K562 (cell line): Measurements from ENCODE around the gene PIGM. TPM values are rescaled to one million over a fixed set of nuclear protein-coding genes. Genes with fewer than 3 reads are reported as not detected.

Experiments used
- ATAC-seq: fragments of 200-7000 bp; cut with Tn5 transposase; 3 replicates; pipeline ENCODE4 v1.9.1; 2020; ENCODE audit warnings: moderate library complexity
- BruUV-seq: library from RNA; stranded (reverse); fragments of 400-500 nt; replicated peaks from 2 replicates; lab custom pipeline; 2021; lab: Mats Ljungman, UMichigan
- CTCF ChIA-PET: fragments of 300-600 bp; formaldehyde crosslinking; extraction: SDS; loops from one replicate; lab custom pipeline; 2021; ENCODE audit warnings: low intra/inter-chr PET ratio; lab: Yijun Ruan, JAX
- POLR2A ChIA-PET: fragments of 300-600, 350-650 bp; sonication (Branson Sonifier 250); formaldehyde crosslinking; extraction: SDS; loops from one replicate; lab custom pipeline; 2021; ENCODE audit warnings: antibody characterized with exemption, inconsistent platforms; lab: Yijun Ruan, JAX
- DNase-seq, 4 experiments: peaks; one replicate each; pipeline versions ENCODE4 v3.0.0 to v3.0.0-alpha.2; 2011 to 2018; ENCODE audit warnings: low spot score in 3 of 4, mixed read lengths in 3 of 4; ENCODE audit errors: extremely low read depth in 1 of 4
- FAIRE-seq: peaks from 2 replicates; lab custom pipeline; 2011; peaks lifted over from hg19 to GRCh38; lab: Jason Lieb, UNC
- H2AFZ ChIP-seq: 2 replicates; pipeline ENCODE4 v1.6.0; 2011; ENCODE audit warnings: low read depth, low read length, control low read depth, inconsistent platforms
- H3K27ac ChIP-seq: fragments of 200-600 bp; 3 replicates; pipeline ENCODE4 v1.8.0; 2011; ENCODE audit warnings: low read depth, mild to moderate bottlenecking, control low read depth, inconsistent platforms, low read length, moderate library complexity, mixed read lengths; ENCODE audit errors: extremely low read depth
- H3K27me3 ChIP-seq, 2 experiments: fragments of 300-600 bp in 1 of 2; 2 replicates in 1 of 2; 3 replicates in 1 of 2; pipeline versions ENCODE4 v1.6.0 to v1.8.0; 2011; ENCODE audit warnings: inconsistent platforms in 2 of 2, low read length in 2 of 2, mild to moderate bottlenecking in 1 of 2, mixed read lengths in 1 of 2, moderate library complexity in 1 of 2; ENCODE audit not compliant: control insufficient read depth in 2 of 2, insufficient read depth in 2 of 2
- H3K36me3 ChIP-seq: fragments of 300-600 bp; 3 replicates; pipeline ENCODE4 v1.8.0; 2011; ENCODE audit warnings: mild to moderate bottlenecking, low read length, inconsistent platforms; ENCODE audit not compliant: control insufficient read depth, insufficient read depth
- H3K4me1 ChIP-seq, 2 experiments: fragments of 200-600 bp in 1 of 2; replicated peaks in 1 of 2; 2 replicates in 1 of 2; 3 replicates in 1 of 2; pipeline versions ENCODE4 v1.5.1 to v1.8.0; 2011; ENCODE audit warnings: inconsistent platforms in 2 of 2, low read length in 2 of 2, mild to moderate bottlenecking in 1 of 2, mixed read lengths in 1 of 2, moderate library complexity in 1 of 2; ENCODE audit not compliant: control insufficient read depth in 2 of 2, insufficient read depth in 2 of 2
- H3K4me2 ChIP-seq: 2 replicates; pipeline ENCODE4 v1.6.1; 2011; ENCODE audit warnings: low read length, control low read depth, inconsistent platforms, mixed read lengths; ENCODE audit not compliant: insufficient read depth
- H3K4me3 ChIP-seq: fragments of 200-600 bp; sonication (generic), shearing (Covaris generic); 2 replicates; pipeline ENCODE4 v1.5.1; 2016; ENCODE audit warnings: control low read depth, inconsistent platforms
- H3K79me2 ChIP-seq: fragments of 200-600 bp; 3 replicates; pipeline ENCODE4 v1.8.0; 2011; ENCODE audit warnings: low read length, inconsistent platforms; ENCODE audit not compliant: control insufficient read depth, insufficient read depth
- H3K9ac ChIP-seq, 2 experiments: 2 replicates each; pipeline versions ENCODE4 v1.6.0 to v1.6.1; 2011; ENCODE audit warnings: low read depth in 2 of 2, low read length in 2 of 2, control low read depth in 1 of 2, inconsistent platforms in 1 of 2, mild to moderate bottlenecking in 1 of 2, mixed read lengths in 1 of 2; ENCODE audit not compliant: insufficient read depth in 1 of 2
- H3K9me1 ChIP-seq: one replicate; pipeline ENCODE4 v1.6.0; 2011; ENCODE audit warnings: inconsistent platforms, mild to moderate bottlenecking, low read length, moderate library complexity; ENCODE audit not compliant: control insufficient read depth, insufficient read depth
- H3K9me3 ChIP-seq: replicated peaks from 2 replicates; pipeline ENCODE4 v1.5.1; 2011; ENCODE audit warnings: low read depth, low read length, inconsistent platforms; ENCODE audit not compliant: control insufficient read depth, insufficient read depth
- H4K20me1 ChIP-seq: replicated peaks from 2 replicates; pipeline ENCODE4 v1.6.1; 2011; ENCODE audit warnings: low read length, inconsistent platforms, mixed read lengths; ENCODE audit not compliant: control insufficient read depth, insufficient read depth
- CTCF ChIP-seq, 3 experiments: IDR thresholded peaks in 2 of 3; conservative IDR thresholded peaks in 1 of 3; 2 replicates each; pipeline ENCODE4 v1.5.1; 2011 to 2012; ENCODE audit warnings: low read length in 3 of 3, mild to moderate bottlenecking in 3 of 3, control low read depth in 2 of 3, improper control_type of control experiment in 1 of 3, inconsistent platforms in 1 of 3, low read depth in 1 of 3, mixed read lengths in 1 of 3, moderate library complexity in 1 of 3; ENCODE audit not compliant: insufficient read depth in 2 of 3
- RAD21 ChIP-seq, 2 experiments: fragments of 250-450 bp in 1 of 2; fragments of 450-650 bp in 1 of 2; sonication (Bioruptor Pico) in 1 of 2; formaldehyde crosslinking in 1 of 2; IDR thresholded peaks in 1 of 2; conservative IDR thresholded peaks in 1 of 2; 2 replicates each; pipeline versions ENCODE4 v1.4.0 to v1.8.0; 2020 to 2022; ENCODE audit warnings: mild to moderate bottlenecking in 2 of 2, moderate library complexity in 1 of 2
- SMC3 ChIP-seq: conservative IDR thresholded peaks from 2 replicates; pipeline ENCODE4 v1.6.1; 2011; ENCODE audit warnings: low read depth, low read length, improper control_type of control experiment; ENCODE audit not compliant: insufficient read depth
- SREBF2 ChIP-seq: sonication (generic); formaldehyde crosslinking; IDR thresholded peaks from 2 replicates; pipeline ENCODE4 v1.4.0; 2020; ENCODE audit warnings: mild to moderate bottlenecking, missing genetic modification reagents
- ZBTB26 ChIP-seq: fragments of 450-650 bp; formaldehyde crosslinking; IDR thresholded peaks from 2 replicates; pipeline ENCODE4 v1.4.0; 2022; ENCODE audit warnings: missing genetic modification characterization
- WGBS: fragments of 100-300 bp; shearing (Covaris generic); methylation state at CpG from one replicate; pipeline ENCODE4 v1.1.6; 2016; ENCODE audit warnings: low coverage, mixed read lengths; ENCODE audit not compliant: insufficient coverage; ENCODE audit errors: missing lambda C conversion rate; 5-methylcytosine and 5-hydroxymethylcytosine counted together
- in situ Hi-C: fragments of 300-500 bp; cut with MboI; formaldehyde crosslinking; loops from 4 replicates; pipeline ENCODE4 v1.15.0; 2018; ENCODE audit warnings: inconsistent platforms, mixed read lengths
- intact Hi-C: fragments of 100-400 bp; cut with micrococcal nuclease; formaldehyde crosslinking; loops from 2 replicates; pipeline ENCODE4 v1.14.2; 2022
- polyA plus RNA-seq, 8 experiments: library from polyadenylated mRNA; depleted of rRNA in 4 of 8; stranded (reverse) in 5 of 8; unstranded in 3 of 8; fragments of >200 nt; fragmentation: Nextera tagmentation in 2 of 8; fragmentation: Illumina TruSeq in 1 of 8; extraction: Ambion mirVana in 2 of 8; extraction: Trizol in 1 of 8; gene quantifications; 2 replicates each; pipeline versions ENCODE4 v1.2.1 to v1.2.3, GENCODE V29; 2011 to 2014; ENCODE audit warnings: inconsistent platforms in 1 of 8, missing spikeins in 1 of 8
- total RNA-seq, 7 experiments: library from RNA; depleted of rRNA in 6 of 7; stranded (reverse); fragments of >200 nt in 6 of 7; fragmentation: Illumina TruSeq in 2 of 7; extraction: Trizol in 2 of 7; gene quantifications; 2 replicates each; pipeline versions ENCODE4 v1.2.1 to v1.2.3, GENCODE V29; 2011 to 2021; ENCODE audit warnings: low replicate concordance in 1 of 7

Gene PIGM
- total and polyA plus RNA-seq, 9 of the 15 experiments (the other 6 are each of a cell fraction or from before 2014, with no cell fraction given) = 2.6 to 6.7 (median 4.3) TPM

GRCh38 chr1:160058087-160058486, 26.3 kb upstream of the PIGM start:
- in situ Hi-C loops (no loop called here), intact Hi-C loops (no loop called here)
- H3K9me1 ChIP-seq = peaks cover 2% of the 10 kb centered on the region
- 5% methylated on average over 2 of the region's 2 CpGs for WGBS
- no peak for TF ChIP-seq SREBF2
- peak; percentile 36 to 51 (median 49); a peak in 5 of 6 replicates for TF ChIP-seq CTCF (IDR thresholded peaks at IDR 0.05 in 2 of 3, conservative IDR thresholded peaks at IDR 0.05 in 1 of 3; ENCODE audit: insufficient read depth in 2 of 3, low read depth in 1 of 3, low read length in 3 of 3)
- peak in 1 of 2 experiments; percentile 45; a peak in 2 of 4 replicates for TF ChIP-seq RAD21 (CRISPR knock-in tag; conservative IDR thresholded peaks at IDR 0.05 in 1 of 2, IDR thresholded peaks at IDR 0.05 in 1 of 2)
- TF ChIP-seq SMC3 = 0 out of 2 replicates have a peak, but pooled peaks have one; percentile 10
- no peak for TF ChIP-seq ZBTB26
- TF ChIP-seq, all 486 proteins: peak for 3
- ATAC-seq = peak; percentile 74
- no peaks in the 10 kb centered on the region for H3K9me3 ChIP-seq
- no peak overlapping the region for H3K4me2 ChIP-seq
- no TSS peak for BruUV-seq
- H3K27ac ChIP-seq = no peak overlapping the region
- no peak overlapping the region for H2AFZ ChIP-seq
- peaks cover 3% of the 10 kb centered on the region; the same call in 1 of the 2 replicates for H4K20me1 ChIP-seq
- peaks cover 22 to 59% of the 10 kb centered on the region in 2 experiments for H3K27me3 ChIP-seq
- H3K4me3 ChIP-seq = no peak overlapping the region
- ChIA-PET POLR2A (interaction anchor here (0.5 to 1.2 kb wide), 4 partner anchors 12 to 929 kb away, joined by 3 to 5 read pairs (median 4); partner anchors contain the start of gene KCNJ9), CTCF (interaction anchor here (0.8 kb wide), 1 partner anchor 21 kb away, joined by 3 read pairs; no protein-coding TSS in a partner anchor)
- no peak overlapping the region for H3K9ac ChIP-seq
- no peaks in the 10 kb centered on the region; a peak in 1 of 5 replicates for H3K4me1 ChIP-seq
- no peaks in the 10 kb centered on the region for H3K36me3 ChIP-seq
- peak; percentile 22 to 32 (median 28) for DNase-seq
- H3K79me2 ChIP-seq = no peaks in the 10 kb centered on the region
- FAIRE-seq = peak; percentile 61
